NCI-H345 treated with DMSO at 0.1 percent for 48 hours (cell line): Measurements from ENCODE around the gene NUDT17.

Source experiments
- DNase-seq: peaks from one replicate; lab custom pipeline; 2025; ENCODE audit not compliant: unreplicated experiment; lab: John Stamatoyannopoulos, UW

Gene NUDT17

DNA sequence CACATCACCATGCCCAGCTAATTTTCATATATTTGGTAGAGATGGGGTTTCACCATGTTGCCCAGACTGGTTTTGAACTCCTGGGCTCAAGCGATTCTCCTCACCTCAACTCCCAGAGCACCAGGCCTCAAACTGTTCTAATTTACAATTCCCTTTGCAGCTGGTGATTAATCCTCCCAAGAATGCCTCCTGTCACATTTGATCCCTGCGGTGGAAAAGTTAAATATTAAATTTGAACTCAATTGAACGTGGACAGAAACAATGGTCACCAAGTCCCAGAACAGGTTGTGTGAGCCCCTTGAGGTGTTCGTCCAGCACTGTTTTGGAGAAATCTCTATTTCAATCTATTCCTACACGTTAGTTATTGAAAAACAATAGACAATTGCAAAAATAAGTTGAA lies 42.2 kb downstream of the NUDT17 start:
- DNase-seq, result no peak

- peak; percentile 96 for DNase-seq
Observed at GRCh38 chr1:145889722-145890121, 44.3 kb downstream of the NUDT17 start.

DNA sequence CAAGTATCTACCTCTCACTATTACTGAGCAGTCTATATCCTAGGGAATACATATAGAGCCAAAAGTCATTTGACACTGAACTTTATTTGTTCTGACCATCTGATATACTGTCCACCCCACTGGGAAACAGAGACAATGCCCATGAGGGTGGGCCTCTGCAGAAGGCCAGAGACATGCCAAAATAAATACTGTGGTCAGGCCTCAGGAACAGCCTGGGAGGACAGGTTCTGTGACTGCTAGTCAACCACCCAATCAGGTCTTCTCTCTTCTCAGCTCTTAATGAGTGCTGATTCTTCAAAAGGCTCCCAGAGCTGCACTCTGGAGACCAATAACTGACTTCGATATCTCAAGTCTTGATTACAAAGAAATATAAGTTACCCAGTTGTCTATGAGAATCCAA lies 45.7 kb downstream of the NUDT17 start:
- DNase-seq, result peak; percentile 22

GRCh38 chr1:145891587-145892485 lies 46.4 kb downstream of the NUDT17 start:
- peak; percentile 100 for DNase-seq

DNA sequence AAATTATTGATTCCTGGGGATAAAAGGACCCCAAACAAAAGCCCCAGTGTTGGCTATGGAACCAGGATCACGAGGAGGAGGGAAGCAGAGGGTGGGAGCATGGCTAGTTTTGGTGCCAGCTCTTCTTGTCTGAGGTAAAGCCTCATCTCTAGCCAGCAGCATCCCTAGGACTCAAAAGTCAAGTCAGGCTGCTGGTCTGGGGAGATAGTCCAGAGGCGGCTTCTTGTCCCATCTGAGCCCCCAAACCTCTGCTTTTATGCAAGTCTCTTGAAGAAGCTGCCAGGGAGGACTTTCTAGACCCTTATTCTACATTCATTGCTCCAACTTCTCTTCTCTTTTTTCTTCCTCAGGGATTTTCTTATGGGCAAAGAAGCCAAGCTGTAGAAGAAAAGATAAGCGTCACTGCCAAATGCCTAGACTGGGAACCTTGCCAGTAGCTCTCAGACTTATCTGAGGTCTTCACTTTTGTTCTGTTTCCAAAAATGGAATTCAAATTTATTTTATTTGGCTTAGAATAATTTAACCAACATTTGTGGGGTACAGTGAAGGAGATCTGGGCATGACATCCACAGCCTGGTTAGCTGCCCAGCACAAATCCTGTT lies 47.2 kb downstream of the NUDT17 start:
- no peak for DNase-seq

DNA sequence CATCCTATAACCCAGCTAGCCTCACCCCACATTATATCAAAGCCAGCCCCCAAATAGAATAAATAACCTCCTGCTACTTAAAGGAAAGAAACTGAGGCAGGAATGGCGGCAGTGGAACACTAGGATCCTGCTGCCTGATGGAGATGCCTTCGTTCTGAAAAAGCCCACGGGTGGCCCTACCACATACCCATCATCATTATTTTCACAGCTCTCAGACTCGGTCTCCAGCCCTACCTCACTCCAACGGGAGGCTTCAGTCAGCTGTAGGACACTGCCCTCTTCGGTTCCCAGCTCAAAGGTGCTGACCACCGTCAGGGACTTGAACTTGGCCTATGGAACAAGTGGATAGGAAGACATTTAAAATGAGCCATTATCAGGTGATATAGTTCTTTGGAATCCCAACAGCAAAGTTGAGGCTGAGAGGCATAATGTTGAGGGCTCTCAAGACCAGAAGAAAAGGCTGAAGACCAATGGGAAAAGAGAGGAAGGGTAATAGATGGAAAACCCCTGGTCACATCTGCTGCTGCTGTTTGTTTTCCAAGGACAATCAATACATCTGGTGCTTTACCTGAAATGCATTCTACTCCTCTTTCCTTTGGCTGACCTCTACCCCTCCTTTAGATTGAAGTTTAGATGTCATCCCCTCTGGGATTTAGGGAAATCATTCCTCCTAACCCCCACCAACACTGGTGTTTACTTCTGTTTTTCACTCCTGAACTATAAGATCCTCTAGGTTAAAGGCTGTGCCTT lies 48.1 kb downstream of the NUDT17 start:
- no peak for DNase-seq

- DNase-seq, result no peak
Observed at GRCh38 chr1:145895471-145895870, 50.0 kb downstream of the NUDT17 start.

DNA sequence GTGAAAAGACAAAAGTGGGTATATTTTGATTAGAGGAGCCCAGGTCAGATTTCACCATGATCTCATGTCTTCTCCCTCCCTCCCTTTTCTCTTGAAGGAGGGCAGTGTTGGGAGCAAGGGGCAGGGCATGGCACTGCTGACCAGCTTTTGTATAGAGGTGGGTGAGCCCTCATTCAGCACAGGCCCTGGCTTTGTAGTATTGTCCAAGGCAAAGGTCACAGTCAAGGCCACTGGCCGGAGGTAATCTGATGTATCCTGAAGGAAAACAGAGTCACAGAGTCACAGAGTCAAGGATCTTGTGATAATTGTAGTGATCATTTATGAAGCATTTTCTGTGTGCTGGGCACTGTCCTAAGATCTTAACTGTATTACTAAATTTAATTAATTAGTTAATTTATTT lies 52.5 kb downstream of the NUDT17 start:
- no peak for DNase-seq
